ENCODE results near the gene C1orf210. TPM values are rescaled to one million over a fixed set of nuclear protein-coding genes. Genes with fewer than 3 reads are reported as not detected.

Gene C1orf210
- total and polyA plus RNA-seq, 2 donors (not counting 1 experiment from before 2014, with no cell fraction given), result not detected

GRCh38 chr1:43286115-43286514 is 734 bp upstream of the C1orf210 start:
- no peak overlapping the region for H3K9ac ChIP-seq (ENCODE audit: low read length)
- H3K4me2 ChIP-seq (replicated peaks; ENCODE audit: low read depth, low read length, poor library complexity, severe bottlenecking), result no peak overlapping the region
- Mint-ChIP-seq H3K4me3 (no peak overlapping the region), H3K27ac (no peak overlapping the region), H3K27me3 (peaks cover 4% of the 10 kb centered on the region), H3K9me3 (ENCODE audit: insufficient read depth) (no peaks in the 10 kb centered on the region), H3K4me1 (no peaks in the 10 kb centered on the region)
- no peak for ATAC-seq (ENCODE audit: low read depth)
- no peaks in the 10 kb centered on the region for H3K36me3 ChIP-seq (replicated peaks in 1 of 2; ENCODE audit: control extremely low read depth in 1 of 2, control insufficient read depth in 1 of 2, extremely low read depth in 1 of 2, insufficient read depth in 2 of 2, low read length in 1 of 2)
- TF ChIP-seq CTCF (IDR thresholded peaks at IDR 0.05) (no peak), EZH2 (IDR thresholded peaks at IDR 0.05; ENCODE audit: borderline replicate concordance, insufficient read depth, low read depth, low read length, poor library complexity, severe bottlenecking) (no peak)
- H4K20me1 ChIP-seq (ENCODE audit: control insufficient read depth, insufficient read depth, low read length, poor library complexity, severe bottlenecking), result no peaks in the 10 kb centered on the region
- no peak overlapping the region for H3K4me3 ChIP-seq (ENCODE audit: control extremely low read depth in 1 of 5, extremely low read depth in 1 of 5, insufficient read depth in 1 of 5, low read depth in 2 of 5, low read length in 4 of 5)
- POLR2A ChIA-PET, result no interaction called here
- no peak overlapping the region for H3K27ac ChIP-seq (ENCODE audit: low read length in 2 of 2)
- 90% methylated on average over 11 of the region's 11 CpGs for WGBS (ENCODE audit: insufficient coverage)
- intact Hi-C loops (cut with micrococcal nuclease), result no loop called here
- no peaks in the 10 kb centered on the region for H3K27me3 ChIP-seq (replicated peaks in 1 of 4; ENCODE audit: control extremely low read depth in 1 of 4, control insufficient read depth in 3 of 4, insufficient read depth in 4 of 4, low read length in 3 of 4)
- CTCF ChIA-PET, result no interaction called here
- peaks cover 0 to 5% (median 0%) of the 10 kb centered on the region in 3 donors for H3K9me3 ChIP-seq (ENCODE audit: control extremely low read depth in 1 of 3, control insufficient read depth in 2 of 3, insufficient read depth in 1 of 3, low read length in 2 of 3)
- no peak for DNase-seq
- H2AFZ ChIP-seq (ENCODE audit: insufficient read depth, low read depth, low read length, poor library complexity, severe bottlenecking), result no peak overlapping the region
- H3K79me2 ChIP-seq (ENCODE audit: control insufficient read depth, insufficient read depth, low read length), result no peaks in the 10 kb centered on the region
- H3K4me1 ChIP-seq (ENCODE audit: control insufficient read depth in 2 of 2, insufficient read depth in 2 of 2, low read length in 2 of 2), result no peaks in the 10 kb centered on the region

GRCh38 chr1:43284546-43285110 is 753 bp downstream of the C1orf210 start:
- intact Hi-C loops (cut with micrococcal nuclease), result no loop called here
- H3K36me3 ChIP-seq (replicated peaks in 1 of 2; ENCODE audit: control extremely low read depth in 1 of 2, control insufficient read depth in 1 of 2, extremely low read depth in 1 of 2, insufficient read depth in 2 of 2, low read length in 1 of 2), result no peaks in the 10 kb centered on the region
- H3K9ac ChIP-seq (ENCODE audit: low read length), result no peak overlapping the region
- H3K27ac Mint-ChIP-seq, result no peak overlapping the region
- ATAC-seq (ENCODE audit: low read depth) (no peak), DNase-seq (no peak)
- H3K9me3 Mint-ChIP-seq (ENCODE audit: insufficient read depth), result no peaks in the 10 kb centered on the region
- no peak overlapping the region for H3K4me2 ChIP-seq (replicated peaks; ENCODE audit: low read depth, low read length, poor library complexity, severe bottlenecking)
- no peaks in the 10 kb centered on the region for H3K4me1 Mint-ChIP-seq
- ChIA-PET CTCF (no interaction called here), POLR2A (no interaction called here)
- H3K27me3 ChIP-seq (replicated peaks in 1 of 4; ENCODE audit: control extremely low read depth in 1 of 4, control insufficient read depth in 3 of 4, insufficient read depth in 4 of 4, low read length in 3 of 4), result no peaks in the 10 kb centered on the region
- H3K79me2 ChIP-seq (ENCODE audit: control insufficient read depth, insufficient read depth, low read length), result no peaks in the 10 kb centered on the region
- TF ChIP-seq EZH2 (IDR thresholded peaks at IDR 0.05; ENCODE audit: borderline replicate concordance, insufficient read depth, low read depth, low read length, poor library complexity, severe bottlenecking) (no peak), CTCF (IDR thresholded peaks at IDR 0.05) (no peak)
- H2AFZ ChIP-seq (ENCODE audit: insufficient read depth, low read depth, low read length, poor library complexity, severe bottlenecking), result no peak overlapping the region
- WGBS (ENCODE audit: insufficient coverage), result 91% methylated on average over 12 of the region's 12 CpGs
- H3K4me3 ChIP-seq (ENCODE audit: control extremely low read depth in 1 of 5, extremely low read depth in 1 of 5, insufficient read depth in 1 of 5, low read depth in 2 of 5, low read length in 4 of 5), result no peak overlapping the region
- H3K9me3 ChIP-seq (ENCODE audit: control extremely low read depth in 1 of 3, control insufficient read depth in 2 of 3, insufficient read depth in 1 of 3, low read length in 2 of 3), result peaks cover 0 to 5% (median 0%) of the 10 kb centered on the region in 3 donors
- H3K27me3 Mint-ChIP-seq, result peaks cover 10% of the 10 kb centered on the region
- H3K4me1 ChIP-seq (ENCODE audit: control insufficient read depth in 2 of 2, insufficient read depth in 2 of 2, low read length in 2 of 2), result no peaks in the 10 kb centered on the region
- no peak overlapping the region for H3K4me3 Mint-ChIP-seq
- no peak overlapping the region for H3K27ac ChIP-seq (ENCODE audit: low read length in 2 of 2)
- no peaks in the 10 kb centered on the region for H4K20me1 ChIP-seq (ENCODE audit: control insufficient read depth, insufficient read depth, low read length, poor library complexity, severe bottlenecking)
